Adipocyte (in vitro differentiated cells): ENCODE results near the gene RCBTB2.

ENCODE experiments used
- DNase-seq: peaks from one replicate; pipeline ENCODE4 v3.0.0-alpha.2; 2015; ENCODE audit warnings: low read depth
- H3K27me3 ChIP-seq: replicated peaks from 2 replicates; pipeline ENCODE4 v1.7.0; 2013; ENCODE audit warnings: mild to moderate bottlenecking, low read length, moderate library complexity; ENCODE audit not compliant: control insufficient read depth, insufficient read depth
- H3K36me3 ChIP-seq: 2 replicates; pipeline ENCODE4 v1.7.0; 2013; ENCODE audit warnings: low read length, mild to moderate bottlenecking, moderate library complexity; ENCODE audit not compliant: control insufficient read depth, insufficient read depth, severe bottlenecking
- H3K4me1 ChIP-seq: 2 replicates; pipeline ENCODE4 v1.7.0; 2013; ENCODE audit warnings: mild to moderate bottlenecking, low read length, moderate library complexity; ENCODE audit not compliant: control insufficient read depth, insufficient read depth
- H3K4me3 ChIP-seq: 2 replicates; pipeline ENCODE4 v1.7.0; 2013; ENCODE audit warnings: mild to moderate bottlenecking, low read length, moderate library complexity
- H3K9ac ChIP-seq: 2 replicates; pipeline ENCODE4 v1.7.0; 2013; ENCODE audit warnings: mild to moderate bottlenecking, low read length, moderate library complexity
- H3K9me3 ChIP-seq: 2 replicates; pipeline ENCODE4 v1.7.0; 2013; ENCODE audit warnings: mild to moderate bottlenecking, low read length, moderate library complexity; ENCODE audit not compliant: control insufficient read depth

RCBTB2 gene

DNA sequence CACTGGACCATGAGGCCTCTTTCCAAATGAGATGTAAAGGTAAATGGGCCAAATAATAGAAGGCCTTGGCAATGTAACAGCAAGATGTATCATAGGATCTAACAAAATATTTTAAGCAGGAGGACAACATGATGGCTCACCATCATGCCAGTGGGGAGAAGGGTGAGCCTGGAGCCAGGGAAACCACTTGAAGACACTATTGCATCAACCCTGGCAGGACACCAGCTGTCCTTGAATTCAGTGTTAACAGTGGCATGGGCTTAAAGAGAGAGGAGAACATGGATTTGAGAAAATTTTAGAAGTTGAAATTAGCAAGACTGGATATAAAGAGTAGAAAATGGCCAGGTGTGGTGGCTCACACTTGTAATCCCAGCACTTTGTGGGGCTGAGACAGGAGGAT is 6.7 kb upstream of the RCBTB2 start:
- Histone ChIP-seq H3K4me3 (no peak overlapping the region), H3K4me1 (peaks cover 13% of the 10 kb centered on the region), H3K9me3 (no peaks in the 10 kb centered on the region), H3K27me3 (no peaks in the 10 kb centered on the region), H3K36me3 (no peaks in the 10 kb centered on the region), H3K9ac (no peak overlapping the region)
- peak; percentile 31 for DNase-seq

- H3K4me3 ChIP-seq, result no peak overlapping the region
- no peaks in the 10 kb centered on the region for H3K36me3 ChIP-seq
- no peaks in the 10 kb centered on the region for H3K27me3 ChIP-seq
- peaks cover 5% of the 10 kb centered on the region for H3K4me1 ChIP-seq
- no peak for DNase-seq
- no peaks in the 10 kb centered on the region for H3K9me3 ChIP-seq
- H3K9ac ChIP-seq, result no peak overlapping the region
Measured at GRCh38 chr13:48536621-48537250, 3.9 kb upstream of the RCBTB2 start.

DNA sequence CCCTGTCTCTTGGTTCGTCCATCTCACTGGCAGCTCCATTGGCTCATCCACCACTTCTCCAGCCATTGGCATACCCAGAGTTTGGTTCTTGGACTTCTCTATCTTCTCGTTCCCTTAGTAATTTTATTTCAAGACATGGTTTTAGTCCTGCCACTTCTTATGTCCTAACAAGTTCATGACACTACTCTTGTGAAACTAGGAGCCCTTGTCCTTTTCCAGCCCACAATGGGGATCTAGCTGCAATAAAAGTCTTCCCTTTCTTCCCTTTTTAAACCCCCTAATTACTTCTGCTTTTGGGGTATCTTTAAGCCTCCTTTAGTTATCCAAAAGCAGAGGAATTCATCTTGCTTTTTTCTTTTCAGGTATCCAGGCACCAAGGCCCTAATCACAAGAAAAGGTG is 2.9 kb upstream of the RCBTB2 start:
- no peak for DNase-seq
- Histone ChIP-seq H3K9ac (no peak overlapping the region), H3K27me3 (no peaks in the 10 kb centered on the region), H3K36me3 (no peaks in the 10 kb centered on the region), H3K9me3 (no peaks in the 10 kb centered on the region), H3K4me1 (peaks cover 10% of the 10 kb centered on the region), H3K4me3 (no peak overlapping the region)

DNA sequence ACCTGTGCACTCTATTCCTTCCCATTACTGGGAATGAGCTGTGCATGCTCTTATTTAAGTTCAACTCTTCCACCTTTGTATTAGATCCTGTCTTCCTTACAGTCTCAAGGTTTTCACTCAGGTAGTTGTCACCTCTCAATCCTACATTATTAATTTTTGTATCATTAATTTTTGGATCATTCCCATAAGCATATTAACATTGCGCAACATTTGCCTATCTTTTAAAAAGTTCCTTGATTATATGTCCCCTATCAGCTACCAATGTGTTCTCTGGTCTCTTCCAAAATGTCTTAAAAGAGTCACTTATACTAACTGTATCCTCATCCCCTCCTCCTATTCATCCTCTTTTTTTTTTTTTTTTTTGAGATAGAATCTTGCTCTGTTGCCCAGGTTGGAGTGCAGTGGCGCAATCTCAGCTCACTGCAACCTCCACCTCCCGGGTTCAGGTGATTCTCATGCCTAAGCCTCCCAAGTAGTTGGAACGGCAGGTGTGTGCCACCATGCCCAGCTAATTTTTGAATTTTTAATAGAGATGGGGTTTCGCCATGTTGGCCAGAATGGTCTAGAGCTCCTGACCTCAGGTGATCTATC is 2.1 kb upstream of the RCBTB2 start:
- no peak for DNase-seq
- Histone ChIP-seq H3K9ac (no peak overlapping the region), H3K27me3 (no peaks in the 10 kb centered on the region), H3K4me3 (no peak overlapping the region), H3K9me3 (no peaks in the 10 kb centered on the region), H3K36me3 (no peaks in the 10 kb centered on the region), H3K4me1 (peaks cover 10% of the 10 kb centered on the region)

GRCh38 chr13:48533961-48534600 is 1.2 kb upstream of the RCBTB2 start:
- Histone ChIP-seq H3K9ac (peak overlapping the region; percentile 99), H3K4me3 (no peak overlapping the region), H3K36me3 (no peaks in the 10 kb centered on the region), H3K4me1 (peaks cover 10% of the 10 kb centered on the region), H3K27me3 (no peaks in the 10 kb centered on the region), H3K9me3 (no peaks in the 10 kb centered on the region)
- DNase-seq, result no peak

DNA sequence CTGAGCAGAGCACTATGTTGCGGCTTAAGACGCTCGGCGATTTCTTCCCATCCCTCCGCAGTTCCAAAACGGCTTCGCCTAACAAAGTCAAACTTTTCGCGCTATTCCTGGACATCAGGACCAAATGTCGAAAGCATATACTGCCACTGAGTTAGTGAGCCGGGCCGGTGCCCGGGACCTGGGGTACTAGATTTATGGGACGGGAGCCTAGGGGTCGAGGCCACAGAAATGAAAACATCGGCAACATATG is 699 bp downstream of the RCBTB2 start:
- peak overlapping the region; percentile 99 for H3K9ac ChIP-seq
- H3K9me3 ChIP-seq, result no peaks in the 10 kb centered on the region
- H3K4me3 ChIP-seq, result peak overlapping the region; percentile 98
- peaks cover 18% of the 10 kb centered on the region for H3K4me1 ChIP-seq
- DNase-seq, result peak; percentile 63
- H3K27me3 ChIP-seq, result no peaks in the 10 kb centered on the region
- no peaks in the 10 kb centered on the region for H3K36me3 ChIP-seq

GRCh38 chr13:48531416-48532255 is 1.2 kb downstream of the RCBTB2 start:
- peaks cover 18% of the 10 kb centered on the region for H3K4me1 ChIP-seq
- H3K27me3 ChIP-seq, result no peaks in the 10 kb centered on the region
- H3K9me3 ChIP-seq, result no peaks in the 10 kb centered on the region
- H3K36me3 ChIP-seq, result no peaks in the 10 kb centered on the region
- peak overlapping the region; percentile 99 for H3K9ac ChIP-seq
- DNase-seq, result no peak
- peak overlapping the region; percentile 98 for H3K4me3 ChIP-seq

DNA sequence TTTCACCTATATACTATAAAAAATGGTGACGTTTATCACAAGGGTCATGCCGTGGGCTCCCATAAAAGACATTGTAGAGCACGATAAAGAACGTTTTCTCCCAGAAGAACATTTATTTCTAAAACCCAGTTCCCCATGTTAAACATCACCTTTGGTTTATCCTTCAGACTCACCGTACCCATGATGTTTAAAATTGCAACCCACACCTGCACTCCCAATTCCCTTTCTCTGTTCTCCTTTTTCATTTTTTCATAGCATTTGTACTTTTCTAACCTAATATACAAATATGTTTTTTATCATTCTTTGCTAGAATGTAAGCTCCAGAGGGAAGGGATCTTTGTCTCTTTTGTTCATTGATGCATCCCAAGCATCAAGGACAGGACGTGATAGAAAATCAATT is 2.0 kb downstream of the RCBTB2 start:
- H3K4me1 ChIP-seq, result peaks cover 14% of the 10 kb centered on the region
- H3K9ac ChIP-seq, result no peak overlapping the region
- H3K4me3 ChIP-seq, result no peak overlapping the region
- H3K27me3 ChIP-seq, result no peaks in the 10 kb centered on the region
- DNase-seq, result no peak
- no peaks in the 10 kb centered on the region for H3K36me3 ChIP-seq
- no peaks in the 10 kb centered on the region for H3K9me3 ChIP-seq

DNA sequence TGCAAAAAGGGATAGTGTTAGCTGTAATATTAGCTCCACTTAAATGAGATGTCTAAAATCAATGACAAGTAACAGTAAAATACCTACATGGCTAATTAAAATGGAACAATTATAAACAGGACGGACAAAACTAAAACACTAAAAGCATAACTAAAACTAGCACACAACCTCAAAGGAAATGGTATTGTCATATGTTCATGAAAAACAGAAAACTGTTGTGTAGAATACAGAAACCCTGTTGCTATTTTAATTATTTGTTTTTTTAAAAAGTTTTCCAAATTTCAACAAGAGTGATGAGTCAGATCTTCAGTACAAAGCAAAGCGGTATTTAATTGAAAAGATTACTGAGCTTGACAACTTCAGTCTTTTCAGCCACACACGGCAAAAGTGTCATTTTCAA is 4.2 kb downstream of the RCBTB2 start:
- no peak for DNase-seq
- no peaks in the 10 kb centered on the region for H3K27me3 ChIP-seq
- H3K4me1 ChIP-seq, result peaks cover 14% of the 10 kb centered on the region
- H3K4me3 ChIP-seq, result no peak overlapping the region
- no peak overlapping the region for H3K9ac ChIP-seq
- no peaks in the 10 kb centered on the region for H3K36me3 ChIP-seq
- H3K9me3 ChIP-seq, result no peaks in the 10 kb centered on the region

DNA sequence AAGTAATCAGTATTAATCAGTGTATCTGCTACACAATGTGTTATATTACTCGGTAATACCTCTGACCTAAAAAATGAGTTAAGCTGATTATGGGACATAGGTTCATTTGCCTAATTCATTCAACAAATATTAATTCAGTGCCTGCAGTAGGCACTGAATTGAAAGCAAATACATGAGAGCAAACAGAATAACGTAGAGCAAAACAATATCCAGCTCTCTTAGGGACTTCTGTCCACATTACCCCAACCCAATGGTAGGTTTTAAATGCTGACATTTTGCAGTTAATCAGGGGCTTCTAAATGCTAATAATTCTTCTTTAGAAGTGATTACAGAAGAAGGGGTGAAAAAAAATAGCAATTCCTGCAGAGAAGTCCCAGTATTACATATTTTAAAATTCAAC is 4.9 kb downstream of the RCBTB2 start:
- H3K4me3 ChIP-seq, result no peak overlapping the region
- DNase-seq, result no peak
- no peaks in the 10 kb centered on the region for H3K36me3 ChIP-seq
- peak overlapping the region; percentile 45 for H3K9ac ChIP-seq
- H3K4me1 ChIP-seq, result peaks cover 14% of the 10 kb centered on the region
- H3K9me3 ChIP-seq, result no peaks in the 10 kb centered on the region
- H3K27me3 ChIP-seq, result no peaks in the 10 kb centered on the region

DNA sequence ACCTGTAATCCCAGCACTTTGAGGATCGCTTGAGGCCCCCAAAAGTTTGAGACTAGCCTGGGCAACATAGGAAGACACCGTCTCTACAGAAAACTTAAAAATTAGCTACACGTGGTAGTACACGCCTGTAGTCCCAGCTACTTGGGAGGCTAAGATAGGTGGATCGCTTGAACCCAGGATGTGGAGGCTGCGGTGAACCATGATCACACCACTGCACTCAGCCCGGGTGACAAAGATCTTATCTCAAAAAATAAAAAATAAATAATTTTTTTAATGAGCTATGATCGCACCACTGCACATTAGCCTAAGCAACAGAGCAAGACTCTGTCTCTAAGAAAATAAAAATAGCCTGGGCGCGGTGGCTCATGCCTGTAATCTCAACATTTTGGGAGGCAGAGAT is 6.6 kb downstream of the RCBTB2 start:
- peaks cover 8% of the 10 kb centered on the region for H3K4me1 ChIP-seq
- no peak for DNase-seq
- no peaks in the 10 kb centered on the region for H3K36me3 ChIP-seq
- no peaks in the 10 kb centered on the region for H3K27me3 ChIP-seq
- H3K9ac ChIP-seq, result no peak overlapping the region
- H3K9me3 ChIP-seq, result no peaks in the 10 kb centered on the region
- H3K4me3 ChIP-seq, result no peak overlapping the region
